Globus pallidus (tissue), 1 donor: Measurements from ENCODE around the gene PCDHGA3.
A peak's percentile ranks its signal among the peaks of the same experiment; 100 is the strongest.
"Not testable (repeated sequence)": the region's sequence is repeated elsewhere in the genome, so short reads cannot be mapped to it uniquely, and the experiment has no call there.

Experiments used
- DNase-seq: peaks from one replicate; pipeline ENCODE4 v3.0.0-alpha.2; 2015; ENCODE audit warnings: low spot score

PCDHGA3 gene

DNA sequence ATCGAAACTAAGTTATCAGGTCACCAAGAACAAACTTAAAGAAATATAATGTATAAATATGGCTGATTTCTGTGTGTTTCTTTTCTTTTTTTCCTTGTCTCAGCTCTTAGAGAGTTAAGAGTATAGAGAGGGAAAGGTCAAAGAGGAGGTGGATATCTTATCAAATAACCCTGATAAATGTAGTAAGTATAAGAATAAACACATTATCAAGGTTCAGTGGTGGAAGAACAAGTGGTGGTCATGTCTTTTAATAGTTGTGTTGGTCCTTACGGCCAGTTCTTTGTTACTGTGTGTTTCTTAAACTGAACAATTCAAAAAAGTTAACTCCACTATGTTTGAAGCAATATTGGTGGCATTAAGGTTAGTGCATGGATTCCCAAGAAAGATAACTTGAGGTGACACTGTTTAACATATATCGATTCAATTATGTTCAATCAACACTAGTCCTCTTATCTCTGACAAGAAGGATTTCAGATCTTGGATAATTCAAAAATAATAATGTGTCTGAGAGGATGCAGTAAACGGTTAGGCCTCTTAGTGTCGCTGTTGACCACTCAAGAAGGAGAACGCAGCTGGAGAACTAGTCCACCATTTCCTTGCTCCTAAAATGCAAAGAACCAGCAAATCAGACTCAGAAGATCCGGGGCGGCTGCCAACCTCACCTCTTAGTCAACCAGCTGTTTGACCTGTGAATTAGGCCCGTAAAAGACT lies at the start of gene PCDHGA3:
Gene PCDHGA3, plus strand, starts transcription at position 588 of the 711 bp plus-strand sequence. CDS start 205 bp downstream, outside the sequence.
- no peak for DNase-seq

DNA sequence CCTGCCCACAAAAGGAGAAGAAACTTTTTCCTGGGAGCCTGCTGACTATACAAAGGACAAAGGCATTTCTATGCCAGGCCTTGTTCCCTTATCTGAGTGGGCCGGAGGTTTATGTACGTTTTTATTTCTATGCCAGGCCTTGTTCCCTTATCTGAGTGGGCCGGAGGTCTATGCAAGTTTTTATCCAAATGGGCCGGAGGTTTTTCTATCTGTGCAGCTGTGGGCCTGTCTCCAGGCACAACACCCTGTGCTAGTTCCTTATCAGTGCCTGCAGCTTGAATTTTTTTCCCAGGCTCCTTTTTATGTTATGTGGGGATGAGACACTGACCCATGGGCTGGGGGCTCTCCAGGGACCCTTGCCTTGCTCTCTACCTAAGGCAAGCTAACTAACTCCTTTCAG lies 45.3 kb upstream of the PCDHGA3 start:
- DNase-seq: no peak

DNA sequence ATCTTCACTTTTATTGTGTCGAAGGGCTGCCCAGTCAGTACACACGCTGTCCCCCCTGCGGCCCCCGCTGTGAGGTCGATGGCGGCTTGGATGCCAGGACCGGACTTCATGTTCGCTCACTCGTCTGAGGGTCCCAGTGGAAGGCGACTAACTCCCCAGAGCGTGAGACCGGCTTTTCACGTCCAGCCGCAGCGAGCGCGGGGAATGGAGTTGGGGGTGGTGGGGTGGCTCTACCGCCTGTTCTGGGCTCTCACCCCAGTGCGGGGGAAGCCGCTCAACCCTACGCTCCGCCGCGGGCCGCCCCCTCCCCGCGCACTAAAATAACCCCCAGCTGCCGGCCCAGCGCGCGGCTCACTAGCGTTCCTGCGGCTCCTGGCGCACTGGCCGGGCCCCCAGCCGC lies 39.9 kb upstream of the PCDHGA3 start, which contains the start of gene SLC25A2:
Gene SLC25A2, minus strand, starts transcription at position 294 of the 400 bp plus-strand sequence. Its CDS starts 184 bp downstream, at position 110.
- no peak for DNase-seq

DNA sequence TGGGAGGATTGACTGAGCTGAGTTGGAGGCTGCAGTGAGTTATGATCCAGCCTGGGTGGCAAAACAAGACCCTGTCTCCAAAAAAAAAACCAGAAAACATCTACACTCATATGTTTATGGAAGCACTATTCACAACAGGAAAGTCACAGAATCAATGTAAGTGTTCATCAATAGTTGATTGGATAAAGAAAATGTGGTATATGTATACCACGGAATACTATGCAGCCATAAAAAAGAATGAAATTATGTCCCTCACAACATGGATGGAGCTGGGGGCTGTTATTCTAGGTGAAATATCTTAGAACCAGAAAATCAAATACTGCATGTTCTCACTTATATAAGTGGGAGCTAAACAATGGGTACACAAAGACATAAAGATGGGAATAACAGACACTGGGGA lies 37.0 kb upstream of the PCDHGA3 start:
- DNase-seq: no peak

DNA sequence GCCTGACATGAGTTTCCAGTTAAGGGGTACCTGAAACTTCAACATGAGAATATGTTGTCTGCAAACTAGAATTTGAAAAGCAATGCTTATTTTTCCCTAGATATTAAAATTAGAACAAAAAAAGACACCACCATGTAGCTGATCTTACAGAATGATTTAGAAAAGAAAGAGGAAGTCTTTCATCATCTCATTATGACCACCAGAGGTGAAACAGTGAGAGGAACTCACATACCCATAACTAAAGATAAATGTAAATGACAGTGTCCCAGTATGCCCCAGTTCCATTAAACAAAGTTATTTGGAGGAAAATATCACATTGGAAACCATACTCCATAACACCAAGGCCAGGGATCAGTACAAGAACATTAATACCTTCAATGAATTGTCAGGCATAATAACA lies 29.9 kb upstream of the PCDHGA3 start:
- DNase-seq: no peak

DNA sequence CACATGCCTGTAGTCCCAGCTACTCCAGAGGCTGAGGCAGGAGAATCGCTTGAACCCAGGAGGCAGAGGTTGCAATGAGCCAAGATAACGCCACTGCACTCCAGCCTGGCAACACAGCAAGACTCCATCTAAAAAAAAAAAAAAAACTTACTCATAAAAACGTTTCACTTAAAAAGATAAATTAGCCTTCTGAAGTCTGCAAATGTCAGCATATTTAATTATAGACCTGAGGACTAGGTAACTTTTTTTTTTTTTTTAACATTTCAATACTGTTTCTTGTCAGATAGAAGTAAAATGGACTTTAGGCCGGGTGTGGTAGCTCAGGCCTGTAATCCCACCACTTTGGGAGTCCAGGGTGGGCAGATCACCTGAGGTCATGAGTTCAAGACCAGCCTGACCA lies 26.7 kb upstream of the PCDHGA3 start:
- not testable (repeated sequence) for DNase-seq

DNA sequence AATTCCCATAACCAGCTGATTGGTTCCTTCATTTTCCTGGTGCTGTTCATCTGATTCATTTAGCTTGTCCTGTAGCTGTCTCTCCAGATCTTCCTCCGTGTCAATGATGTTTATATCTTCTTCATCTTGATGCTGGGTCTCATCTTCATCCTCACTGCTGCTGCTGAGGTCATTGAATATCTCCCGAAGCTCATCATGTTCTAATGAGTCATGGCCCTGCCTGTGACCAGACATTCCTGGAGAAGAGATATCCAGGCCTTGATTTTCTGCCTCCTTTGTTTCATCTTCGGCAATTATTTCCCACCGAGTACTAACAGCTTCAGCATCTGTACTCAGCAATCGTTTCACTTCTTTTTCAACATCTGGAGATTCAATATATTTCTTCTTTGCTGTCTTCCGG lies 24.4 kb upstream of the PCDHGA3 start:
- no peak for DNase-seq

DNA sequence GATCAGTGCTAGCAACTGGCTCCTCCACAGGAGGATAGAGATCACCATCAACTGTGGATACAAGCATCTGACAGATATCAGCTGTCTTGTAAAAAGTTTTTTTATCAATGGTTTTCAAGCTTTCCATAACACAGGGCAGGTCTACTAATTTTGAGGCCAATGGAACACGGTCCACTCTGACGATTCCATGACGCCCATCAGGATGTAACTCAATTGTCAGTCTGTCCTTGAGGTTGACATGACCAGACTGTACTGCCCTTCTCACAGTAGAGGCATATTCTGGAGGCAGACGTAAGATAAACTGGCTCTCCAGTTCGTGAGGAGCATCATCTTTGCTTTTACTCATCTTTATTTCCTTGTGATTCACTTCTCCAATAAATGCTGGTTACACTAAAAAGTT lies 23.9 kb upstream of the PCDHGA3 start:
- DNase-seq: no peak

DNA sequence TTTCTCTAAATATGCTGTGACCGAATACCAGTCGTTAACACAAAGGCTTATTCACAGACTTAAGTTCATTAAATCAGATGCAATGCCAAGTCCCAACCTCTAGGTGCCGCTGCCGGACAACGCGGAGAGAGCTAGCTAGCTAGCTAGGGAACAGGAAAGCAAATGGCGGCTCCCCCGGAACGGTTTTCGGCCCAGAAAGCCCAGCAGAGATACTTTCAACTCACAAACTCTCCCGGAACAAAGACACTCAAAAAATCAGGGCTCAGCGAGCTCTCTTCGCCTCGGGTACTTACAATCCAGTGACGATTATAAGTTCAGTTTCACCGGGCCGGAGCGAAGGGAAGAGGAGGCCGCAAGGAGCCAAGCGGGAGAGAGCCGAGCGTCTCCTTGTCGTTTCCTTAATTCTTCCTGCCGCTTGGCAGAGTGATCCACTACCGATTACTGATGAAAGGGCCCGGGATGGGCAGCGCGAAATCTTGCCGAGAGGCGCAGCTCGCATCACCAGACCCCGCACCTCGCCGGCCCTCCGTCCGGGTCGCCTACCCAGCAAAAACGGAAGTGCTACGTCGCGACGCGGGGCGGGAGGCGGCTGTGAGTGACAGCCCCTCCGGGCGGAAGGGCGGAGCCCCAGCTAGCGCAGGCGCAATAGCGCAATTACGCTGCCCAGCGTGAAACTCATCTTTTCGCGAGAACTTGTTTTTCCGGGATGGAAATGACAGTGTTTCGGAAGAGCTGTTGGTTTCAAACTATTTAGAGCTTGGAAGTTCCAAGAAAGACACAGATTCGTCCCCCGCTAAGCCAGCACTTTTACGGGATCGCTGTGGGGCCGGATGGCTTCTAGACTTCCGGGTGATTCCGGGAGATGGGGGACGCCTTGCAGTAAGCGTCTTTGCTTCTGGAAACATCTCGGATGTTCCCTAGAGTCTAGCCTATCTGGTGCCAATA lies 23.1 kb upstream of the PCDHGA3 start, which contains the start of gene TAF7:
Gene TAF7, minus strand, starts transcription at position 560 of the 945 bp plus-strand sequence. CDS start 740 bp downstream, outside the sequence.
- DNase-seq: peak; percentile 91

DNA sequence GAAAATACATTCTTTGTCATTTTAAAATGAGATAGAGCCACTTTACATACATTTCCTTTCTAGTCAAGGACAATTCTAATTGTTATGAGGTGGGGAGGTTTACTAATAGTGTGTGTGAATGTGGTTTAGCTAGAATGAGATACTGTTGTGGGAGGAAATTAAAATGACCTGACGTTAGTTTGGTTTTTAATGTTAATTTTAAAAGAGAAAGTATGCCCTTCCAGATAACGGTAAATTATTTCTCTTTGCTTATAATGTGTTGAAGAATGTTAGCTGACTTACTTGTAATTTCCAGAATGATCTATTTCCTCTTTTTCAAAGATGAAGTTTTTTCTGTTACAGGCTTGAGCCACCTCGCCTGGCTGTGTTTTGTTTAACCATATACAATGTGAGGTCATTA lies 21.4 kb upstream of the PCDHGA3 start:
- no peak for DNase-seq

DNA sequence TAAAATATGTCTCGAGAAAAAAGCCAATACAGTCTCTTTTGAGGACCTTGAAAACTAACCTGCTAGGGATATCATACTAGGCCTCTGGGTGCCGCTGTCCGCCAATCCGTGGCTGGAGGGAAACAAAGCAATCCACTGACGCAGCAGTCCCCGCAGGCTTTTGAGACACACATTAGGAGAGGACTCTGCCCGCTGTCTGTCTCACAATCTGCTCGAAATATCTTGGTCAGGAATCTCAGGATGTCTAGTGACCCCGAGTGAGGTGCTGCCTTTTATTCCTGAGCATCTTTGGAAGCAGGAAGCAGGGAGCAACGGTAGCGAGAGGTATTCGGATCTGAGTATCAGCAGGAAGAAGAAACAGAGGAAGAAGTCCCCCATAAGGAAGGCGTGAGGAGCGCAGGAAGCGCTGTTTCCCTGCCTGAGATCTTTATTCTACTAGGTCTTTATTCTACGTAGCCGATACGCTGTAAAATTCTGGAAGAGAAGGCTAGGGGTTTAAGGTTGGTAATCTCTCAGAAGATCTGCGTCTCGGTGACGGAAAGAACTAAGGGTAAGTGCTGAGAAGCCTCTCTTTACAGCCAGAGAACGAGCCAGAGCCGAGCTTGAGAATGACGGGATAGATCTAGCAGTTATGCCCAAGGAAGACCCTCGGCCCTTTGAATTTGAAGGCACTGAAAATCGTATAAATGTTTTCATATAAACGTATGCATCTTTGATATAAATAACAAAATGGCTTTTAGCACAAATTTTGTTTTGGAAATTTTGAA lies 17.4 kb upstream of the PCDHGA3 start:
- peak; percentile 80 for DNase-seq

DNA sequence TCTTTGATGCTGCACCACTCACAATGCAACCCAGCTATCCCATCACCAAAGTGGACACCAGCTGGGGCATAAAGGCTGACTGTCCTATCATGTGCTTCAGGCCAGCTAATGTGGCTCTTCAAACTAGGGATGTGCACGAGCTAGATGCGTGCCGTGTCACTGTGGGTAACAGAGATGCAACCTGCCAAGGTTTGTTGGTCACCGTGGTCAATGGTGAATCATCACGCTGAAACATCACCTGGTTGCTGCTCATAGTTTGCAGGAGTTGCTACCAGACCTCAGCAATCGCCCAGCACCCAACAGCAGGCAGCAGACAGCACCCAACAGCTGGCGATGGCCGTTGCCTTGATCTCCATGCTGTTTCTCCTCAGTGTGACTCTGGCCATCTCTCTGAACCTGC lies 15.4 kb upstream of the PCDHGA3 start:
- no peak for DNase-seq

DNA sequence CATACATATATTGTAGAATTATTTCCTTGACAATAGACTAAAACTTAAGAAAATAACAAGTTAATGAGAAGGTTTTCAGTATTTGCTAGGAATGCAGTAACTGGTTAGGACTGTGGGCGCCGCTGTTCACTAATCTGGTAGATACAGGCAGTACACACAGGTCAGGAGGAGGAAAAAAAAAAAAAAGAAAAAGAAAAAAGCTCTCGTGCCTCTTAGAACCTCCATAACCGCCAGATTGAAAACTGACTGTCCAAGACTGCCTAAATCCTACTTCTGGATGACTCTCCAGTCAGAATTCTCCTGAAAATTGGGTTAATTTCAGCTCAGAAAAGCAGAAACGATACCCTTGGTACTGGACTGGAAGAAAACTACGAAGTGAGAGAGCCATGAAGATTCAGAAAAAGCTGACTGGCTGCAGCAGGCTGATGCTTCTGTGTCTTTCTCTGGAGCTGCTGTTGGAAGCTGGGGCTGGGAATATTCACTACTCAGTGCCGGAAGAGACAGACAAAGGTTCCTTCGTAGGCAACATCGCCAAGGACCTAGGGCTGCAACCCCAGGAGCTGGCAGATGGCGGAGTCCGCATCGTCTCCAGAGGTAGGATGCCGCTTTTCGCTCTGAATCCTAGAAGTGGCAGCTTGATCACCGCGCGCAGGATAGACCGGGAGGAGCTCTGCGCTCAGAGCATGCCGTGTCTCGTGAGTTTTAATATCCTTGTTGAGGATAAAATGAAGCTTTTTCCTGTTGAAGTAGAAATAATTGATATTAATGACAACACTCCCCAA lies 13.1 kb upstream of the PCDHGA3 start, which contains the start of gene PCDHGA1:
Gene PCDHGA1, plus strand, starts transcription at position 216 of the 782 bp plus-strand sequence.
- no peak for DNase-seq

DNA sequence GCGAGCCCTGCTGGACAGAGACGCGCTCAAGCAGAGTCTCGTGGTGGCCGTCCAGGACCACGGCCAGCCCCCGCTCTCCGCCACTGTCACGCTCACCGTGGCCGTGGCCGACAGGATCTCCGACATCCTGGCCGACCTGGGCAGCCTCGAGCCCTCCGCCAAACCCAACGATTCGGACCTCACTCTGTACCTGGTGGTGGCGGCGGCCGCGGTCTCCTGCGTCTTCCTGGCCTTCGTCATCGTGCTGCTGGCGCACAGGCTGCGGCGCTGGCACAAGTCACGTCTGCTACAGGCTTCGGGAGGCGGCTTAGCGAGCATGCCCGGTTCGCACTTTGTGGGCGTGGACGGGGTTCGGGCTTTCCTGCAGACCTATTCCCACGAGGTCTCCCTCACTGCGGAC lies 11.1 kb upstream of the PCDHGA3 start:
- DNase-seq: not testable (repeated sequence)

DNA sequence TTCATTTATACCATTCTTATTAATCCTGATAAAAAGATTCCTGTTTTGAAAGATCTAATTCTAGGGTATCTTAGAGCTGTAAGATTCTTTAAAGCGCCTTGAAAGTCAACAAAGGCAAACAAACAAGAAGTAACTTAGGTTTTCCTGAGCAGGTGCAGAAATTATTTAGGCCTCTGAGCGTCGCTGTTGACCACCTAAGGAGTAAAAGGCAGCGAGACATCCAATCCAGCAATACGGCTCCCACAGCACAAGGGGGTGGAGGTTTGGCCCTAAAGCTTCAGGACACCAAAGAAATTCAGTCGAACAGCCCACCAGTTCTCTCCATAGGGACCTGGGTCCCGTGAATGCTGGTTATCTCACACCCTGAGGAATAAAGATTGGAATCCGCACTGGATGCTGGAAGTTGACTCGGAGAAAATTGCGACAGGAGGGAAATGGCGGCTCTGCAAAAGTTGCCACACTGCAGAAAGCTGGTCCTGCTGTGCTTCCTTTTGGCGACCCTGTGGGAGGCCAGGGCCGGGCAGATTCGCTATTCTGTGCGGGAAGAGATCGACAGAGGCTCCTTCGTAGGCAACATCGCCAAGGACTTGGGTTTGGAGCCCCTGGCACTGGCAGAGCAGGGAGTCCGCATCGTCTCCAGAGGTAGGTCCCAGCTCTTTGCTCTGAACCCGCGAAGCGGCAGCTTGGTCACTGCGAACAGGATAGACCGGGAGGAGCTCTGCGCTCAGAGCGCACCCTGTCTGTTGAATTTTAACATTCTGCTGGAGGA lies 4.9 kb upstream of the PCDHGA3 start, which contains the start of gene PCDHGA2:
Gene PCDHGA2, plus strand, starts transcription at position 223 of the 769 bp plus-strand sequence.
- no peak for DNase-seq

DNA sequence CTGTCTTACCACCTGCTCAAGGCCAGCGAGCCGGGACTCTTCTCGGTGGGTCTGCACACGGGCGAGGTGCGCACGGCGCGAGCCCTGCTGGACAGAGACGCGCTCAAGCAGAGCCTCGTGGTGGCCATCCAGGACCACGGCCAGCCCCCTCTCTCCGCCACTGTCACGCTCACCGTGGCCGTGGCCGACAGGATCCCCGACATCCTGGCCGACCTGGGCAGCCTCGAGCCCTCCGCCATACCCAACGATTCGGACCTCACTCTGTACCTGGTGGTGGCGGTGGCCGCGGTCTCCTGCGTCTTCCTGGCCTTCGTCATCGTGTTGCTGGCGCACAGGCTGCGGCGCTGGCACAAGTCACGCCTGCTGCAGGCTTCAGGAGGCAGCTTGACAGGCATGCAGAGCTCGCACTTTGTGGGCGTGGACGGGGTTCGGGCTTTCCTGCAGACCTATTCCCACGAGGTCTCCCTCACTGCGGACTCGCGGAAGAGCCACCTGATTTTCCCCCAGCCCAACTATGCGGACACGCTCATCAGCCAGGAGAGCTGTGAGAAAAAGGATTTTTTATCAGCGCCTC lies 2.8 kb upstream of the PCDHGA3 start:
- DNase-seq: not testable (repeated sequence)

DNA sequence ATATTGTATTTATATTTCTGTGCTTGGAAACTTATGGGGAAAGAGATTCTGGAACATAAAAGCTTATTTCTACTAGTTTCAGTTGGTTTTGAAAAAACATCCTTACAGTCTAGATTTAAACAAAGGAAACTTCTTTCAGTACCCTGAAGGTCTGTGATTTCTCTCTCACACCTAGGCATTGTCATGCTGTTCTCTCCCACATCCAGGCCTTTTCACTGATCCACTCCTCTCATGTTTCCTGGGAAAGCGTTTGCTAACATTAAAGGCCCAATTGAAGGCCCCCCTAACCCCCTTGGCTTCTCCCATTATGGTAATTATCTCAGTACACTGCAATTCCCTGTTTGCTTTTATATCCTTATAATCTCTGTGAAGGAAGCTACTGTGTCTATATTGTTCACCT lies 856 bp upstream of the PCDHGA3 start:
- DNase-seq: no peak

DNA sequence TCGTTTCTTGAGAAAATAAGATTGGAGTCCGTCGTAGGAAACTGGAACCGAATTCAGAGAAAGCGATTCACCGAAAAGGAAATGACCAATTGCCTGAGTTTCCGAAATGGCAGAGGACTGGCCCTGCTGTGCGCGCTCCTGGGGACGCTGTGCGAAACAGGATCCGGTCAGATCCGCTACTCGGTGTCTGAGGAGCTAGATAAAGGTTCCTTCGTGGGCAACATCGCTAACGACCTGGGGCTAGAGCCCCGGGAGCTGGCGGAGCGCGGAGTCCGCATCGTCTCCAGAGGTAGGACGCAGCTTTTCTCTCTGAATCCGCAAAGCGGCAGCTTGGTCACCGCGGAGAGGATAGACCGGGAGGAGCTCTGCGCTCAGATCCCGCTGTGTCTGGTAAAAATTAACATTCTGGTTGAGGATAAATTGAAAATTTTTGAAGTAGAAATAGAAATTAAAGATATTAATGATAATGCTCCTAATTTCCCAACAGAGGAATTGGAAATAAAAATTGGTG lies 379 bp downstream of the PCDHGA3 start:
- DNase-seq: no peak

DNA sequence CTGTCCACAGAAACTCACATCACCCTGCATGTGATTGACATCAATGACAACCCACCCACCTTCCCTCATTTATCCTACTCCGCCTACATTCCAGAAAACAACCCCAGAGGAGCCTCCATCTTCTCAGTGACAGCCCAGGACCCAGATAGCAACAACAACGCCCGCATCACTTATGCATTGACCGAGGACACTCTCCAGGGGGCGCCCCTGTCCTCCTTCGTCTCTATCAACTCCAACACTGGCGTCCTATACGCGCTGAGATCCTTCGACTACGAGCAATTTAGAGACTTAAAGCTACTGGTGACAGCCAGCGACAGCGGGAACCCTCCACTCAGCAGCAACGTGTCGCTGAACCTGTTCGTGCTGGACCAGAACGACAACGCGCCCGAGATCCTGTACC lies 1.7 kb downstream of the PCDHGA3 start:
- DNase-seq: no peak

DNA sequence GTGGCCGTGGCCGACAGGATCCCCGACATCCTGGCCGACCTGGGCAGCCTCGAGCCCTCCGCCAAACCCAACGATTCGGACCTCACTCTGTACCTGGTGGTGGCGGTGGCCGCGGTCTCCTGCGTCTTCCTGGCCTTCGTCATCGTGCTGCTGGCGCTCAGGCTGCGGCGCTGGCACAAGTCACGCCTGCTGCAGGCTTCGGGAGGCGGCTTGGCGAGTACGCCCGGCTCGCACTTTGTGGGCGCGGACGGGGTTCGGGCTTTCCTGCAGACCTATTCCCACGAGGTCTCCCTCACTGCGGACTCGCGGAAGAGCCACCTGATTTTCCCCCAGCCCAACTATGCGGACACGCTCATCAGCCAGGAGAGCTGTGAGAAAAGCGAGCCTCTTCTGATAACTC lies 2.4 kb downstream of the PCDHGA3 start:
- not testable (repeated sequence) for DNase-seq
